Measurements from ENCODE around the gene CCNH.

DNA sequence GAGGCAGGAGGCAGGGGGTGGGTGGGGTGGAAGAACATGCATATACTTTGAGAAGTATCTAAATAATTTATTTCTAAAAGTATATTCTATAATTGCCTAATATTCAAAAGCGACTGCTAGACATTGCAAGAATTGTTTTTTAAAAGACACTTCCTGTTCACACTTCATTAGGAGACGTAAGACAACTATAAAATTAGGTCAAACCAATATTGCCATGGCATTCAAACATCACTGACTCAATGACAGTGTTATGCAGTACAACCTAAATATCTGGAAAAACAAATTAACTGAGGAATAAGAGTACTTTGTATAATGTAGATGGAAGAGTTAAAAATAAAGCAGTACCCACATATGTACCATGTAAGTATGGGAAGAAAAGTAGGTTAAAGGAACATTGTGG, 4.5 kb downstream of the CCNH start:
- TF ChIP-seq, protein P1, sequence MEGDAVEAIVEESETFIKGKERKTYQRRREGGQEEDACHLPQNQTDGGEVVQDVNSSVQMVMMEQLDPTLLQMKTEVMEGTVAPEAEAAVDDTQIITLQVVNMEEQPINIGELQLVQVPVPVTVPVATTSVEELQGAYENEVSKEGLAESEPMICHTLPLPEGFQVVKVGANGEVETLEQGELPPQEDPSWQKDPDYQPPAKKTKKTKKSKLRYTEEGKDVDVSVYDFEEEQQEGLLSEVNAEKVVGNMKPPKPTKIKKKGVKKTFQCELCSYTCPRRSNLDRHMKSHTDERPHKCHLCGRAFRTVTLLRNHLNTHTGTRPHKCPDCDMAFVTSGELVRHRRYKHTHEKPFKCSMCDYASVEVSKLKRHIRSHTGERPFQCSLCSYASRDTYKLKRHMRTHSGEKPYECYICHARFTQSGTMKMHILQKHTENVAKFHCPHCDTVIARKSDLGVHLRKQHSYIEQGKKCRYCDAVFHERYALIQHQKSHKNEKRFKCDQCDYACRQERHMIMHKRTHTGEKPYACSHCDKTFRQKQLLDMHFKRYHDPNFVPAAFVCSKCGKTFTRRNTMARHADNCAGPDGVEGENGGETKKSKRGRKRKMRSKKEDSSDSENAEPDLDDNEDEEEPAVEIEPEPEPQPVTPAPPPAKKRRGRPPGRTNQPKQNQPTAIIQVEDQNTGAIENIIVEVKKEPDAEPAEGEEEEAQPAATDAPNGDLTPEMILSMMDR (IDR thresholded peaks at IDR 0.05 in 4 of 5, conservative IDR thresholded peaks at IDR 0.05 in 1 of 5) = no peak
- no peak for TF ChIP-seq POLR2A (IDR thresholded peaks at IDR 0.05)

Data from gastrocnemius medialis (tissue), 4 donors.